Chondrocyte (in vitro differentiated cells): ENCODE results near the gene TMEM63C. TPM values are rescaled to one million over a fixed set of nuclear protein-coding genes. Genes with fewer than 3 reads are reported as not detected.
A peak's percentile ranks its signal among the peaks of the same experiment; 100 is the strongest.

ENCODE experiments used
- DNase-seq: peaks from one replicate; pipeline ENCODE4 v3.0.0; 2021; ENCODE audit warnings: mixed read lengths, low spot score
- H3K27ac Mint-ChIP-seq: one replicate; pipeline ENCODE4 v1.8.0; 2021; ENCODE audit warnings: mild to moderate bottlenecking, moderate library complexity, mixed read lengths; ENCODE audit not compliant: unreplicated experiment
- H3K27me3 Mint-ChIP-seq: 2 replicates; pipeline ENCODE4 v1.8.0; 2021; ENCODE audit warnings: low read depth, mixed read lengths
- H3K36me3 Mint-ChIP-seq: 2 replicates; pipeline ENCODE4 v1.8.0; 2021; ENCODE audit warnings: low read depth, mixed read lengths
- H3K4me1 Mint-ChIP-seq: 2 replicates; pipeline ENCODE4 v1.8.0; 2021; ENCODE audit warnings: low read depth, mild to moderate bottlenecking, mixed read lengths
- H3K4me3 Mint-ChIP-seq: one replicate; pipeline ENCODE4 v1.8.0; 2021; ENCODE audit warnings: mild to moderate bottlenecking, moderate library complexity, mixed read lengths; ENCODE audit not compliant: unreplicated experiment
- H3K9me3 Mint-ChIP-seq: 2 replicates; pipeline ENCODE4 v1.8.0; 2021; ENCODE audit warnings: low read depth, mixed read lengths
- long read RNA-seq: library from polyadenylated mRNA; stranded (forward); transcript quantifications from one replicate; pipeline ENCODE4 v2.0.0, GENCODE V29; 2021
- total RNA-seq: library from RNA; stranded (reverse); gene quantifications from 3 replicates; pipeline ENCODE4 v1.2.1, GENCODE V29; 2021
- TF ChIP-seq, protein P1 (sequence below): fragments of 200-600 bp; sonication (generic); IDR thresholded peaks from 2 replicates; pipeline ENCODE4 v1.5.0; 2021; ENCODE audit warnings: antibody characterized with exemption, mild to moderate bottlenecking, moderate library complexity

The TMEM63C gene, protein sequence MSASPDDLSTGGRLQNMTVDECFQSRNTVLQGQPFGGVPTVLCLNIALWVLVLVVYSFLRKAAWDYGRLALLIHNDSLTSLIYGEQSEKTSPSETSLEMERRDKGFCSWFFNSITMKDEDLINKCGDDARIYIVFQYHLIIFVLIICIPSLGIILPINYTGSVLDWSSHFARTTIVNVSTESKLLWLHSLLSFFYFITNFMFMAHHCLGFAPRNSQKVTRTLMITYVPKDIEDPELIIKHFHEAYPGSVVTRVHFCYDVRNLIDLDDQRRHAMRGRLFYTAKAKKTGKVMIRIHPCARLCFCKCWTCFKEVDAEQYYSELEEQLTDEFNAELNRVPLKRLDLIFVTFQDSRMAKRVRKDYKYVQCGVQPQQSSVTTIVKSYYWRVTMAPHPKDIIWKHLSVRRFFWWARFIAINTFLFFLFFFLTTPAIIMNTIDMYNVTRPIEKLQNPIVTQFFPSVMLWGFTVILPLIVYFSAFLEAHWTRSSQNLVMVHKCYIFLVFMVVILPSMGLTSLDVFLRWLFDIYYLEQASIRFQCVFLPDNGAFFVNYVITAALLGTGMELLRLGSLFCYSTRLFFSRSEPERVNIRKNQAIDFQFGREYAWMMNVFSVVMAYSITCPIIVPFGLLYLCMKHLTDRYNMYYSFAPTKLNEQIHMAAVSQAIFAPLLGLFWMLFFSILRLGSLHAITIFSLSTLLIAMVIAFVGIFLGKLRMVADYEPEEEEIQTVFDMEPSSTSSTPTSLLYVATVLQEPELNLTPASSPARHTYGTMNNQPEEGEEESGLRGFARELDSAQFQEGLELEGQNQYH
- 7.6 to 10.3 TPM (median 8.7 TPM) in 3 replicates for total RNA-seq
- long read RNA-seq, partial matches to known transcripts = 0 of 4 reads
- long read RNA-seq, other reads (novel, unspliced or antisense) = 4 of 4 reads

DNA sequence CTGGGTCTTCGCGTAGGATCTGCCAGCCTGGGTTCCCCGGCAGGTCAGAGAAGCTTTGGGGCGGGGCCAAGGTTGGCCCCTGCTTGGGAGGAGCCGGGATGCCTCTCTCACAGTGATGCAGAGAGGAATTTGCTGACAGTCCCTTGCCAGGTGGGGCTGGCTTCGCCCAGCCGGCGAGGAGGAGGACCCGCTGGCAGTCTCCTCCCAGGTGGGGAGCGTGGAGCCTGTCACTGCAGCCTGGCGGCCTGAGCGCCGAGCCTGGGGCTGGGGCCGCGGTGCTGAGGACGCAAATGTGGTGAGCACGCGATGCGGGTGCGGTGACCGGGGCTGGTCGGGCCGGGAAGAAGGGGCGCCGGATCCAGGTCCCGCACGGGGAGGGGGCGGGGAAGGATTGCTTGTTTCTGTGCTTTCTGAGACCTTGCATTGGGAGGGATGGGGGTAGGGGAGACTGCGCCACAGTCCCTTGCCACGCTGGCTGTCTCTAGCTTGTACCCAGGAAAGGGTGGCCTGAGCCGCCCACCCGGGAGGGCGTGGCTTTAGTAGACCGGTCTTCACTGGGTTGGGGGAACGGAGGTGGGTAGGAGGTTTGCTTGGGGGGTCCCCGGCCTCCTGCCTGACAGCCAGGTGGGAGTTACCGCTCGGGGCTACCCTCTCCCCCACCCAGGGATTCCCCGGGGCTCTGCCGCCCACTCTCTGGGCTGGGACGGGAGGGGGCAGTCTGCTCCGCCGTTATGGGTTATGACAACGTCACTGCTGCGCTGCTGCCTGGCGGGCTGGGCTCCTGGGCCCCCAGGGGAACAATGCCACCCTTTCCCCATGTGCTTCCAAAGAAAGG lies at the start of gene TMEM63C:
Gene TMEM63C (plus strand): TSS at position 196 of the 835 bp plus-strand sequence. CDS start 37,016 bp downstream, outside the sequence.
- no peak for DNase-seq
- Mint-ChIP-seq H3K36me3 (no peaks in the 10 kb centered on the region), H3K4me3 (peak within 1 kb of the TSS; percentile 76), H3K4me1 (peaks cover 15% of the 10 kb centered on the region), H3K9me3 (no peaks in the 10 kb centered on the region), H3K27ac (no peak within 1 kb of the TSS), H3K27me3 (peaks cover 21% of the 10 kb centered on the region)
- TF ChIP-seq, protein P1, sequence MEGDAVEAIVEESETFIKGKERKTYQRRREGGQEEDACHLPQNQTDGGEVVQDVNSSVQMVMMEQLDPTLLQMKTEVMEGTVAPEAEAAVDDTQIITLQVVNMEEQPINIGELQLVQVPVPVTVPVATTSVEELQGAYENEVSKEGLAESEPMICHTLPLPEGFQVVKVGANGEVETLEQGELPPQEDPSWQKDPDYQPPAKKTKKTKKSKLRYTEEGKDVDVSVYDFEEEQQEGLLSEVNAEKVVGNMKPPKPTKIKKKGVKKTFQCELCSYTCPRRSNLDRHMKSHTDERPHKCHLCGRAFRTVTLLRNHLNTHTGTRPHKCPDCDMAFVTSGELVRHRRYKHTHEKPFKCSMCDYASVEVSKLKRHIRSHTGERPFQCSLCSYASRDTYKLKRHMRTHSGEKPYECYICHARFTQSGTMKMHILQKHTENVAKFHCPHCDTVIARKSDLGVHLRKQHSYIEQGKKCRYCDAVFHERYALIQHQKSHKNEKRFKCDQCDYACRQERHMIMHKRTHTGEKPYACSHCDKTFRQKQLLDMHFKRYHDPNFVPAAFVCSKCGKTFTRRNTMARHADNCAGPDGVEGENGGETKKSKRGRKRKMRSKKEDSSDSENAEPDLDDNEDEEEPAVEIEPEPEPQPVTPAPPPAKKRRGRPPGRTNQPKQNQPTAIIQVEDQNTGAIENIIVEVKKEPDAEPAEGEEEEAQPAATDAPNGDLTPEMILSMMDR = peak; percentile 41

DNA sequence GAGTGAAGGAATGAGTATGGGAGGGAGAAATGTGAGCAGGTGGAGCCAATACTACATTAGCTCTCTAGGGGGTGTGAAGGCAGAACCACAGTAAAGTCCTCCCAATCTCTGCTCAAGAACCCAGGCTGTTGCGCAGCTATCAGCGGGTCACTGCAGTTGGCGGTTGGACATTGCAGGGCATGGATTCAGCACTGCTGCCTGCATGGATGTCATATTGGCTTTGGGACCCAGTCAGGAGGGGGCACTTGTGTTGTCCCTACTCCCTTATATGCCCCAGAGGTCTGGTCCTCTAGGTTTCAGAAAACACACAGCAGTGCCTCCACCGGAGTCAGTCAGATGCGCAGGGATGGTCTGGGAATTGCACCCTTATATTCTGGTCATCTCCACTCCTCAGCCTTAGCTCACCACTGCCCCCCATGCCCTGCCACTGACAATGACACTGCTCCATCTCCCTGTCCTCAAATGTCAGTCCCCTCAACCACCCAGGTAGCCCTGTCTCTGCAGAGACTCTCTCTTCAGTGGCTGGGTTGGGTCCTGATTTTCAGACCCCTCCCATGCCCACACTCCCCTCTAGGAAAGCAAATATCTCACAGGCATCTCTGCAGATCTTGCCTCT lies 49.6 kb upstream of the TMEM63C start:
- peaks cover 64% of the 10 kb centered on the region for H3K27me3 Mint-ChIP-seq
- DNase-seq = no peak
- no peak overlapping the region for H3K27ac Mint-ChIP-seq
- no peaks in the 10 kb centered on the region for H3K36me3 Mint-ChIP-seq
- TF ChIP-seq, protein P1 = no peak
- H3K9me3 Mint-ChIP-seq = no peaks in the 10 kb centered on the region
- peaks cover 3% of the 10 kb centered on the region for H3K4me1 Mint-ChIP-seq
- H3K4me3 Mint-ChIP-seq = no peak overlapping the region

DNA sequence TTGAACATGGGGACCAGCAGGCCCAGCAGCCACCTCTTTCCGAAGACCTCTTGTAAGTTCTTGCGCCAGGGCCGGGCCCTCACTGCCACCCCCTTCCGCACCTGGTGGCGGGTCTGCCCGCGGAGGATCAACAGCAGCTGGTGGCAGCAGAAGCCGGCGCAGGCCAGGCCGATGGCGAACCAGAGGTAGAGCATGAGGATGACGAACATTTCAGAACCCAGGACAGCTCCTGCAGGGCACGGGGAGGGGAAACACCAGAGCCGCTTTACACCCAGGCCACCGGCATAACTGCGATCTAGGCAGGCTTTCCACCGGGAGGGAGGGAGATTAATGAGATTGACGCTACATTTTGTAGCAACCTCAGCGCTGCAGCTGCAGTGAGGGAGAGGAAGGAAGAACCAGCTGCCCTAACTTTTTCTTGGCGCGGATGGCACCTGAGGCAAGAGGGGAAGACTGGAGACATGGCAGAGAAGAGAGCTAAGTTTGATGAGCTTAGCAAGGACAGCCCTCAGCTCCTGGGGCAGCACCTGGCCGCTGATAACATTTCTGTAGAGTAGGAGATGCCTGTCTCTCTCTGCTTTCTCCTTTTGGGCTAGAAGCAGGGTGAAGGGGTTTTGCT lies 47.8 kb upstream of the TMEM63C start:
- no peak overlapping the region for H3K4me3 Mint-ChIP-seq
- TF ChIP-seq, protein P1 = no peak
- DNase-seq = no peak
- no peaks in the 10 kb centered on the region for H3K9me3 Mint-ChIP-seq
- peaks cover 3% of the 10 kb centered on the region for H3K4me1 Mint-ChIP-seq
- peaks cover 66% of the 10 kb centered on the region for H3K27me3 Mint-ChIP-seq
- H3K27ac Mint-ChIP-seq = no peak overlapping the region
- peaks cover 2% of the 10 kb centered on the region for H3K36me3 Mint-ChIP-seq

DNA sequence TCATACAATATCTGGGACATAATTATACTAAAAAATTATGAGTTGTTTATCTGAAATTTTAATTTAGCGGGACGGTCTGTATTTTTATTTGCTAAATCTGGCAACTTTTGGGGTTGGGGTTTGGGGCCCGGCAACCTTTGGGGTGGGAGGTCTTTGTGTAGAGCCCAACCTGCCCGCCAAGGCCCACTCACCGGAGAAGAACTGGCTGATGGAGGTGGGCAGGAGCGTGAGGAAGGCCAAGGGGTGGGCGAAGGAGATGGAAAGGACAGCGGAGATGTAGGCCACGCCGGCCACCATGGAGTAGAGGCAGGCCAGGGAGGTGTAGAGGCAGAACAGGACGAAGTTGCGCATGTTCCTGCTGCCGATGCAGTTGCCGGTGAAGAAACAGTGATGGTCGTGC lies 42.6 kb upstream of the TMEM63C start:
- Mint-ChIP-seq H3K27ac (no peak overlapping the region), H3K27me3 (peaks cover 66% of the 10 kb centered on the region)

More for the DNA sequence above, 42.6 kb upstream of the TMEM63C start:
- DNase-seq = no peak
- Mint-ChIP-seq H3K9me3 (no peaks in the 10 kb centered on the region), H3K4me3 (no peak overlapping the region), H3K4me1 (peaks cover 19% of the 10 kb centered on the region), H3K36me3 (peaks cover 2% of the 10 kb centered on the region)
- TF ChIP-seq, protein P1 = no peak
